ENCODE data around the gene MYDGF. TPM values are rescaled to one million over a fixed set of nuclear protein-coding genes. Genes with fewer than 3 reads are reported as not detected.

MYDGF gene
- polyA plus RNA-seq, 1 donor from 2014 or later, result 73.2 TPM

DNA sequence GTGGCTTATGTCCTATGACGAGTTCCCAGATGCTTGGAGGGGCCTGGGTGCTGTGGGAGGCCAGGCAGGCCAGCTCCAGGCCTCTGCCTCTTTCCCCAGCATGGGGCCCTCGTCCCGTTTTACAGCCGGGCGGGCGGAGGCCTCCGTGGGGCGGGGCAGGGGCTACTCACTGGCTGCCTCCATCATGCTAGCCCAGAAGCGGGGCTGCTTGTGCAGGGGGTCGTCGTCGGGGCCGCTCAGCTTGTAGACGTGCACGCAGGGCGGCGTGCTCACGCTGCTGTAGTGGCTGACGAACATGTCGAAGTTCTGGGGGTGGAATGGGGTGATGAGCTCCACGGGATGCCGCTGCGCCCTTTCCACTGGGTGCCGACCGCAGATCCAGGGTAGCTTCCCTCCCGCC lies 18.4 kb upstream of the MYDGF start:
- H3K79me2 ChIP-seq (replicated peaks; ENCODE audit: insufficient read depth, low read length), result no peaks in the 10 kb centered on the region
- H3F3A ChIP-seq (ENCODE audit: insufficient read depth, low read length, poor library complexity, severe bottlenecking), result no peaks in the 10 kb centered on the region
- no peaks in the 10 kb centered on the region for H3K36me3 ChIP-seq (ENCODE audit: insufficient read depth, low read length)
- no peak overlapping the region for H3K27ac ChIP-seq (ENCODE audit: low read length)
- H2AFZ ChIP-seq (ENCODE audit: low read depth, low read length), result no peak overlapping the region
- H3K9me3 ChIP-seq (ENCODE audit: low read length), result no peaks in the 10 kb centered on the region
- H3K4me2 ChIP-seq (ENCODE audit: low read length), result no peak overlapping the region
- TF ChIP-seq, protein P1, sequence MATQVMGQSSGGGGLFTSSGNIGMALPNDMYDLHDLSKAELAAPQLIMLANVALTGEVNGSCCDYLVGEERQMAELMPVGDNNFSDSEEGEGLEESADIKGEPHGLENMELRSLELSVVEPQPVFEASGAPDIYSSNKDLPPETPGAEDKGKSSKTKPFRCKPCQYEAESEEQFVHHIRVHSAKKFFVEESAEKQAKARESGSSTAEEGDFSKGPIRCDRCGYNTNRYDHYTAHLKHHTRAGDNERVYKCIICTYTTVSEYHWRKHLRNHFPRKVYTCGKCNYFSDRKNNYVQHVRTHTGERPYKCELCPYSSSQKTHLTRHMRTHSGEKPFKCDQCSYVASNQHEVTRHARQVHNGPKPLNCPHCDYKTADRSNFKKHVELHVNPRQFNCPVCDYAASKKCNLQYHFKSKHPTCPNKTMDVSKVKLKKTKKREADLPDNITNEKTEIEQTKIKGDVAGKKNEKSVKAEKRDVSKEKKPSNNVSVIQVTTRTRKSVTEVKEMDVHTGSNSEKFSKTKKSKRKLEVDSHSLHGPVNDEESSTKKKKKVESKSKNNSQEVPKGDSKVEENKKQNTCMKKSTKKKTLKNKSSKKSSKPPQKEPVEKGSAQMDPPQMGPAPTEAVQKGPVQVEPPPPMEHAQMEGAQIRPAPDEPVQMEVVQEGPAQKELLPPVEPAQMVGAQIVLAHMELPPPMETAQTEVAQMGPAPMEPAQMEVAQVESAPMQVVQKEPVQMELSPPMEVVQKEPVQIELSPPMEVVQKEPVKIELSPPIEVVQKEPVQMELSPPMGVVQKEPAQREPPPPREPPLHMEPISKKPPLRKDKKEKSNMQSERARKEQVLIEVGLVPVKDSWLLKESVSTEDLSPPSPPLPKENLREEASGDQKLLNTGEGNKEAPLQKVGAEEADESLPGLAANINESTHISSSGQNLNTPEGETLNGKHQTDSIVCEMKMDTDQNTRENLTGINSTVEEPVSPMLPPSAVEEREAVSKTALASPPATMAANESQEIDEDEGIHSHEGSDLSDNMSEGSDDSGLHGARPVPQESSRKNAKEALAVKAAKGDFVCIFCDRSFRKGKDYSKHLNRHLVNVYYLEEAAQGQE (IDR thresholded peaks at IDR 0.05; ENCODE audit: borderline replicate concordance), result no peak
- TF ChIP-seq MXI1 (conservative IDR thresholded peaks at IDR 0.05; ENCODE audit: poor library complexity, severe bottlenecking) (no peak), RAD21 (conservative IDR thresholded peaks at IDR 0.05) (no peak), EZH2 (IDR thresholded peaks at IDR 0.05; ENCODE audit: borderline replicate concordance, insufficient read depth, low read length, poor library complexity, severe bottlenecking) (no peak), EP300 (conservative IDR thresholded peaks at IDR 0.05; ENCODE audit: poor library complexity, severe bottlenecking) (no peak), CTCF (IDR thresholded peaks at IDR 0.05; ENCODE audit: poor library complexity, severe bottlenecking) (no peak), TAF1 (IDR thresholded peaks at IDR 0.05; ENCODE audit: low read depth) (no peak), SMC3 (conservative IDR thresholded peaks at IDR 0.05; ENCODE audit: poor library complexity) (no peak), POLR2AphosphoS5 (IDR thresholded peaks at IDR 0.05) (no peak)
- H3K9ac ChIP-seq (ENCODE audit: low read length), result no peak overlapping the region
- H4K20me1 ChIP-seq (ENCODE audit: insufficient read depth), result no peaks in the 10 kb centered on the region
- no peaks in the 10 kb centered on the region for H3K9me2 ChIP-seq (ENCODE audit: insufficient read depth, low read length)
- H3K27me3 ChIP-seq (ENCODE audit: insufficient read depth, low read depth, low read length), result no peaks in the 10 kb centered on the region
- H3K4me3 ChIP-seq (ENCODE audit: low read length), result no peak overlapping the region

DNA sequence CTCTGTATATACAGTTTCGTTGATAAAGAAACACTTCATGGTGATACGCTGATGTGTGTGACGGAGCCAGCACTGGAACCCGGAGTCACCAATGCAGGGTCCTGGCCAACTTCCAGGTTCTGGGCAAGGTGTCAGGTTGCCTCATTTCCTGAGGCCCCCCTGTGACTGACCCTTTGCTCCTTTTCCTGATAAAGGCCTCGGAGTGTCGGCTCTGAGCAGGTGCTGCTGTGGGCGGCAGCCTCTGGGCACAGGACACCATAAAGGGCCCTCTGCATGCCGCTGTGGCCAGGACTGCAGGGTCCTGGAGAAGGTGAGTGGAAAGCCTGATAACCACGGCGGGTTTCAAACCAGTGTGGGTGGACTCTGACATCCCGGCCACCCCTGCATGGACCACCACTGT lies 17.3 kb upstream of the MYDGF start:
- no peak overlapping the region for H3K27ac ChIP-seq (ENCODE audit: low read length)
- H3F3A ChIP-seq (ENCODE audit: insufficient read depth, low read length, poor library complexity, severe bottlenecking), result no peaks in the 10 kb centered on the region
- TF ChIP-seq POLR2AphosphoS5 (IDR thresholded peaks at IDR 0.05) (no peak), SMC3 (conservative IDR thresholded peaks at IDR 0.05; ENCODE audit: poor library complexity) (no peak), EZH2 (IDR thresholded peaks at IDR 0.05; ENCODE audit: borderline replicate concordance, insufficient read depth, low read length, poor library complexity, severe bottlenecking) (no peak), TAF1 (IDR thresholded peaks at IDR 0.05; ENCODE audit: low read depth) (no peak), CTCF (IDR thresholded peaks at IDR 0.05; ENCODE audit: poor library complexity, severe bottlenecking) (no peak), RAD21 (conservative IDR thresholded peaks at IDR 0.05) (no peak), EP300 (conservative IDR thresholded peaks at IDR 0.05; ENCODE audit: poor library complexity, severe bottlenecking) (no peak), MXI1 (conservative IDR thresholded peaks at IDR 0.05; ENCODE audit: poor library complexity, severe bottlenecking) (no peak)
- TF ChIP-seq, protein P1 (IDR thresholded peaks at IDR 0.05; ENCODE audit: borderline replicate concordance), result no peak
- no peaks in the 10 kb centered on the region for H3K9me3 ChIP-seq (ENCODE audit: low read length)
- H3K79me2 ChIP-seq (replicated peaks; ENCODE audit: insufficient read depth, low read length), result no peaks in the 10 kb centered on the region
- no peak overlapping the region for H3K4me3 ChIP-seq (ENCODE audit: low read length)
- H2AFZ ChIP-seq (ENCODE audit: low read depth, low read length), result no peak overlapping the region
- H3K4me2 ChIP-seq (ENCODE audit: low read length), result no peak overlapping the region
- no peaks in the 10 kb centered on the region for H3K27me3 ChIP-seq (ENCODE audit: insufficient read depth, low read depth, low read length)
- no peaks in the 10 kb centered on the region for H3K9me2 ChIP-seq (ENCODE audit: insufficient read depth, low read length)
- H4K20me1 ChIP-seq (ENCODE audit: insufficient read depth), result no peaks in the 10 kb centered on the region
- no peak overlapping the region for H3K9ac ChIP-seq (ENCODE audit: low read length)
- no peaks in the 10 kb centered on the region for H3K36me3 ChIP-seq (ENCODE audit: insufficient read depth, low read length)
